Kidney epithelial cell (primary cell): ENCODE results near the gene TMEM45A. TPM values are rescaled to one million over a fixed set of nuclear protein-coding genes. Genes with fewer than 3 reads are reported as not detected.

Experiments used
- DNase-seq: peaks from one replicate; pipeline ENCODE4 v3.0.0-alpha.2; 2010; ENCODE audit warnings: low read depth
- H3K27me3 ChIP-seq: 2 replicates; pipeline ENCODE4 v1.6.0; 2011; ENCODE audit warnings: low read length; ENCODE audit not compliant: control insufficient read depth, insufficient read depth
- H3K36me3 ChIP-seq: 2 replicates; pipeline ENCODE4 v1.5.1; 2011; ENCODE audit warnings: low read length; ENCODE audit not compliant: control insufficient read depth, insufficient read depth
- H3K4me3 ChIP-seq: 2 replicates; pipeline ENCODE4 v1.5.1; 2011; ENCODE audit warnings: low read depth, mild to moderate bottlenecking, control low read depth, low read length
- total RNA-seq: library from RNA; depleted of rRNA; stranded (reverse); fragments of >200 nt; gene quantifications from 2 replicates; pipeline ENCODE4 v1.2.3, GENCODE V29; 2015
- TF ChIP-seq, protein P1 (sequence below): IDR thresholded peaks from 2 replicates; pipeline ENCODE4 v1.5.1; 2011; ENCODE audit warnings: mild to moderate bottlenecking, moderate library complexity, low read length, control low read depth, inconsistent platforms; ENCODE audit not compliant: insufficient read depth, poor library complexity, severe bottlenecking

Gene TMEM45A
- total RNA-seq, 1 donor from 2014 or later, result 10.2 TPM

DNA sequence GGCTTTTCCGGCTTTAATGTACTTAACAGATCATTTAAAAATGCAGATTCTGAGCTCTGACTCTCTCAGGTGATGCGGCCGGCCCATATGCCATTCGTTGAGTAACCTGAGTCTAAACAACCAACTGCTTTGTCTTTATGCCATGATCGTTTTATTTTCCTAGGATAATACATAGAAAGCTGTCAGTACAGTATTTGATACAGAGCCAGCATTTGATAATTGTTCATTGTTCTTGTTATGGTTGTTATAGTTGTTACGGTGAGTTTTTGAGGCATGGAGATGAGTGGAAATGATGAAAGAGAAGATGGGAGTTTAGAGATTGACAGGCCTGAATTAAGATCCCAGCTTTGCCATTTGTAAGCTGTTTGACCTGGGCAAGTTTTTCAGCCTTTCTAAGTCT, 40.0 kb downstream of the TMEM45A start:
- TF ChIP-seq, protein P1, sequence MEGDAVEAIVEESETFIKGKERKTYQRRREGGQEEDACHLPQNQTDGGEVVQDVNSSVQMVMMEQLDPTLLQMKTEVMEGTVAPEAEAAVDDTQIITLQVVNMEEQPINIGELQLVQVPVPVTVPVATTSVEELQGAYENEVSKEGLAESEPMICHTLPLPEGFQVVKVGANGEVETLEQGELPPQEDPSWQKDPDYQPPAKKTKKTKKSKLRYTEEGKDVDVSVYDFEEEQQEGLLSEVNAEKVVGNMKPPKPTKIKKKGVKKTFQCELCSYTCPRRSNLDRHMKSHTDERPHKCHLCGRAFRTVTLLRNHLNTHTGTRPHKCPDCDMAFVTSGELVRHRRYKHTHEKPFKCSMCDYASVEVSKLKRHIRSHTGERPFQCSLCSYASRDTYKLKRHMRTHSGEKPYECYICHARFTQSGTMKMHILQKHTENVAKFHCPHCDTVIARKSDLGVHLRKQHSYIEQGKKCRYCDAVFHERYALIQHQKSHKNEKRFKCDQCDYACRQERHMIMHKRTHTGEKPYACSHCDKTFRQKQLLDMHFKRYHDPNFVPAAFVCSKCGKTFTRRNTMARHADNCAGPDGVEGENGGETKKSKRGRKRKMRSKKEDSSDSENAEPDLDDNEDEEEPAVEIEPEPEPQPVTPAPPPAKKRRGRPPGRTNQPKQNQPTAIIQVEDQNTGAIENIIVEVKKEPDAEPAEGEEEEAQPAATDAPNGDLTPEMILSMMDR, result no peak
- Histone ChIP-seq H3K4me3 (no peak overlapping the region), H3K27me3 (no peaks in the 10 kb centered on the region), H3K36me3 (no peaks in the 10 kb centered on the region)
- no peak for DNase-seq

DNA sequence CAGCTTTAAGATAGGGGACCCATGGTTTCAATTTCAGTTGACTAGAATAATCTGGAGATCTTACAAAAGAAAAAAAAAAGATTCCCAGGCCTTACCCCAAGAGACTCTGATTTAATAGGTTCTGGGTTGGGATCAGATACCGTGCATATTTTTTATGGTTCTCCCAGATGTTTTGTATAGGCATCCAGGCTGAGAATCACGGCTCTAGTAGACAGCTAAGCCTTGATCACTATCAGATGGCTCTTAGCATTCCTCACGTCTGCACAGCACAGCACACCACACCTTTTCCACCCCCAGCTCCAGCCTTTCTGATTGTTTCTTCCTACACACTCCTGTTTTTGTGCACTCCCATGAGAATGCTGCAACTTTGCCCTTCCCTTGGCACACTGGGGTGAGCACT, 40.8 kb downstream of the TMEM45A start:
- DNase-seq, result no peak
- TF ChIP-seq, protein P1, result no peak
- Histone ChIP-seq H3K36me3 (no peaks in the 10 kb centered on the region), H3K27me3 (no peaks in the 10 kb centered on the region), H3K4me3 (no peak overlapping the region)

DNA sequence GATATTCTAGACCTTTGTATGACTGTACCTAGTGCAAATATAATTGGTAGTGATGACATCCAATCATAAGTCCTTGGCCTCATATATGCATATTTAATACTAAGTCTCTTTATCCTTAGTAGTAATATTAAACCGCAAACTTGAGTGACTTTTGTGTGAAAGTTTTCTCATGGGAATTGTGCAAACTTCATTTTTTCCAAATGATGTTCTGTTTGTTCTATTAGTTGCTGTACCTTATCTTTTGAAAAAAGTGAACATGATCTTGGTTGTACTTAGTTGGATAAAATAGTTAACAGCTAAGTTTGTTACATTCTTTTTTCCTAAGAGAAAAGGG, 43.2 kb downstream of the TMEM45A start:
- Histone ChIP-seq H3K36me3 (no peaks in the 10 kb centered on the region), H3K27me3 (no peaks in the 10 kb centered on the region), H3K4me3 (no peak overlapping the region)
- TF ChIP-seq, protein P1, result no peak
- DNase-seq, result no peak

DNA sequence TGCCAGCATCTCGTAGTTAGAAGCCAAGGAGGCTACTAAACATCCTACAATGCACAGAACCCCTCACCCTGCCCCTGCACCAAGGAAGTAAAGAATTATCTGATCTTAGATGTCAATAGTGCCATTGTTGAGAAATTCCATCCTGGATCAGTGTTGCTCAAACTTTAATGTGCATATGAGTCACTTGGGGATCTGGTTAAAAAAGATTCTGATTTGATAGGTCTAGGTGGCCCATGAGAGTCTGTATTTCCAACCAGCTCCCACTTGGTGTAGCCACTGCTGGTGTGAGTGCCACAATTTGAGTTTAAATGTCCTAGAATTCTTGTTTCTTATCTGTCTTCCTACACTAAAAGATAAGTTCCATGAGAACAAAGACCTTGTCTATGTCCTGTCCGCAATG, 43.7 kb downstream of the TMEM45A start:
- Histone ChIP-seq H3K36me3 (no peaks in the 10 kb centered on the region), H3K27me3 (no peaks in the 10 kb centered on the region), H3K4me3 (no peak overlapping the region)
- no peak for DNase-seq
- TF ChIP-seq, protein P1, result no peak

DNA sequence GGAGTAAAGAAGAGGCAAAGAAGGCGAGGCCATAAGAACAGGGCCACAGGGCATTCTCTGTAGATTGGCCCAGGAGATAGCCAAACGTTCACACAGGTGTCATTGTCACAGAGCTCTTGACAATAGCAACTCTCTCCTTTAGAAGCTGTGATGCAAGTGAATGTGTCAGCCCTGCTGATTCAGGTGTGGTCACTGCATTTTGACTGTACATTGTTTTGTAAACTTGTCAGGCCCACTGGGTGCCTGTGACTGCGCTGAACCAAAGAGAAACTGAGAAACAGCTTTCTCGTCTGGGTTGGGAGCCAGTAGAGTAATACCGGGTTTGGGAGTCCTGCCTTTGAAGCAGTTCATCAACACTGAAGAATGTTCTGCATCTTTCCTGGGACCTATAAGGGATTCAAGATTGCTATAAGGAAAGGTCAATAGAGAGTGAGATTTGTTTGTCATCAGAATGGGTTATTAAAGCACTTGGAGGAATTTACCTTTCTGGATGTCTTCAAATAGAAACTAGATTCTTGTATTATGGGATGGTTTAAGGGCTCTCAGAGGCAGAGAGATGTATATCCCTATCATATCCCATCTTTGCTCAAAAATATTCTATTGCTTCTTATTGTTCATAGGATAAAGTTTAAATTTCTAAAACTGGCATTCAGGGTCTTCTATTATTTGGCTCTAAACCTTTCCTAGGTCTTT, 45.4 kb downstream of the TMEM45A start:
- TF ChIP-seq, protein P1, result no peak

DNA sequence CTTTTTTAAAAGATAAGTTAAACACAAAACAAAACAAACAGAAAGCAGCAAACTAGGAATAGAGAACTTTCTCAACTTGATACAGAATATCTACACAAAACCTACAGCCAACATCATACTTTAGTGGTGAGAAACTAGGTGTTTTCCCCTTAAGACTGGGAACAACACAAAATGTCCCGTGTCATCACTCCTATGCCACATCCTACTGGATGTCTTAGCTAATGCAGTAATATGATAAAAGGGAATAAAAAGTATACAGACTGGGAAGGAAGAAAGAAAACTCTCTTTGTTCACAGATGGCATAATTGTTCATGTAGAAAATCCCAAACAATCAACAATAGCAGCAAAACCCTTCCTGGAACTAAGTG, 45.9 kb downstream of the TMEM45A start:
- no peak overlapping the region for H3K4me3 ChIP-seq
- TF ChIP-seq, protein P1, result no peak
- no peaks in the 10 kb centered on the region for H3K36me3 ChIP-seq
- DNase-seq, result no peak
- no peaks in the 10 kb centered on the region for H3K27me3 ChIP-seq

More for the DNA sequence above, 45.4 kb downstream of the TMEM45A start:
- Histone ChIP-seq H3K36me3 (no peaks in the 10 kb centered on the region), H3K27me3 (no peaks in the 10 kb centered on the region), H3K4me3 (no peak overlapping the region)
- DNase-seq, result no peak
